GM21737 (cell line): Measurements from ENCODE around the gene UMPS.
A peak's percentile ranks its signal among the peaks of the same experiment; 100 is the strongest.

Source experiments
- ATAC-seq: cut with Tn5 transposase; IDR thresholded peaks from one replicate; pipeline ENCODE4 v1.9.1; 2021; ENCODE audit warnings: mild to moderate bottlenecking, moderate library complexity; ENCODE audit not compliant: unreplicated experiment

UMPS gene

DNA sequence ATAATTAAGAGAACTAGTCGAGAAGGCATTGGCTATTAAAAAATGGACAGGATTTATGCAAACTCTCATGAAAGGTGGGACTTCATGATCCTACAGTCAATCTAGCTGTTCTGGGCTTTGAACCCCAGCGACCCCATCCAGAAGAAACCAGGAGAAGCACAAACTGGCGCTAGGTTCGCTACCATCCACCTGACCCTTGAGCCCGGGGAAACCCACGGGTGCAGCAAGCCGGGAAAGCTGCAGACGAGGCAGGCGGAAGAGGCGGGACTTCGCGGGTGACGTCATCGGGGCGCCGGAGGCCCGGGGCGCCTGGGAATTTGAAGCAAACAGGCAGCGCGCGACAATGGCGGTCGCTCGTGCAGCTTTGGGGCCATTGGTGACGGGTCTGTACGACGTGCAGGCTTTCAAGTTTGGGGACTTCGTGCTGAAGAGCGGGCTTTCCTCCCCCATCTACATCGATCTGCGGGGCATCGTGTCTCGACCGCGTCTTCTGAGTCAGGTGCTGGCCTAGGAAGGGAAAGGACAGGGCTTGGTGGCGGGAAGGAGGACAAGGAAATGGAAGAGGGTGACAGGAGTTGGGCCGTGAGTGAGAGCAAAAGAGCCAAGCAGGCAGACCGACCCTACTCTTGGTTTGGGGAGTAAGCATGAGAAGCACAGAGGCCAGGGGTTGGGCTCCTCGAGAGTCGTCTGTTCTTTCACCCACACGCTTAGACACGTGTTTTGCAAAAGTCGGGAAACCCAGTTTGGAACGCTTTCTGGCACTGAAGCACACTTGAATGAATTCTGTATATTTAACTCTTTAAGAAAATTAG lies at the start of gene UMPS:
Gene UMPS (plus strand): TSS at position 324 of the 812 bp plus-strand sequence. CDS start 20 bp downstream, at position 344.
- ATAC-seq, result peak; percentile 99

- ATAC-seq, result no peak
Observed at GRCh38 chr3:124680521-124680920, 49.7 kb upstream of the UMPS start.

DNA sequence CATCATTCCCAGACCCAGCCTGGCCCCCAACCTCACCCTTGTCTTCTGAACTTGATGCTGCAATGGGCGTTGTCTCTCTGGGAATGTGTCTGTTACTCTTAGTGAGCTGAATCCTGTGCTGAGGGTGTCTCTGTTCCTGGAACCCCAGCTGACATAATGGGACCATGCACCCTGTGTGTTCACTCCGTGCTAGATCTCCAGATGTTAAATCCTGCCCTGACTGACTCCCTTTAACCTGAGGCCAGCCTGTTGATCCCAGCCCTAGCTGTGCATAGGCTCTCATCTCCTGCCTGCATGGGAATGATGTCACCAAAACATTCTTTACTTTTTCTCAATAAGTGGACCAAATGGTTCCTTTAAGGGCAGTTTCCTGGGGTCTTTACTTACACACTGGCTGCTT lies 48.0 kb upstream of the UMPS start:
- no peak for ATAC-seq

DNA sequence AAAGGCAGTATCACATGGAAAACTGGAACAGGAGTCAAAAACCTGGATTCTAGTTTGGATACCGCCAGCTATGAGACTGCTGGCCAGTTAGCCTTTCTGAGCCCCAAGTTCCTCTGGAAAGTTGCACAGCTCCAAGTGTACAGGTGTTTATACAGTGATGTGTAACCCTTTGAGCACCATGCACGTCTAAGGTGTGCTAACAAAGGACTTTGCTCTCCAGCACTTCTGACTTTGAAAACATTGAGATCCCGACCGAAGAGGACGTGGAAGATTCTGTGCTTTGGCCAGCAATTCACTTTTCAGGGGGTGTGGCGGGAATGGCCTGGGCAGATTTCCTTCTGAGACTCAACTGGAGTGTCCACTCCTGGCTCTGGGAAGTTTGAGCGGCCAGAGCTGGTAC lies 45.8 kb upstream of the UMPS start:
- ATAC-seq, result no peak

DNA sequence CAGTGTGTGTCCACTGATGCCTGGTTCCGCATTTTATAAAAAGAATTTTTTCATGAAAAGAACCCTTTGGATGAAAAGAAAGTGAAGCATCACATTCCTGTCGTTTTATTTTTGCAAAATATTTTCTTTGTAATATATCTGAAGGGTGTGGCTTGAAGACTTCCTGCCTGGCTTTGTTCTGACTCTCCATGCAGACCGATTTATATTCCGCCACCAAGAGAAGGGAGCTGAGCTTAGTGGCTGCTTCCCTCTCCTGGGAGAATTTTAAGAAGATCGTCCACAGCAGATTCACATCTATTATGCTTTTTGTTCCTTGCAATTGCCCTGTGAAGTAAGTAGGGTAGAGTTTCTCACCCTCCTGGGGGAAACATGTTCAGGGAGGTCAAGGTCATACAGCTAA lies 45.2 kb upstream of the UMPS start:
- no peak for ATAC-seq

- no peak for ATAC-seq
Observed at GRCh38 chr3:124685481-124685880, 44.8 kb upstream of the UMPS start.

GRCh38 chr3:124686028-124686670 lies 44.1 kb upstream of the UMPS start:
- ATAC-seq, result no peak

DNA sequence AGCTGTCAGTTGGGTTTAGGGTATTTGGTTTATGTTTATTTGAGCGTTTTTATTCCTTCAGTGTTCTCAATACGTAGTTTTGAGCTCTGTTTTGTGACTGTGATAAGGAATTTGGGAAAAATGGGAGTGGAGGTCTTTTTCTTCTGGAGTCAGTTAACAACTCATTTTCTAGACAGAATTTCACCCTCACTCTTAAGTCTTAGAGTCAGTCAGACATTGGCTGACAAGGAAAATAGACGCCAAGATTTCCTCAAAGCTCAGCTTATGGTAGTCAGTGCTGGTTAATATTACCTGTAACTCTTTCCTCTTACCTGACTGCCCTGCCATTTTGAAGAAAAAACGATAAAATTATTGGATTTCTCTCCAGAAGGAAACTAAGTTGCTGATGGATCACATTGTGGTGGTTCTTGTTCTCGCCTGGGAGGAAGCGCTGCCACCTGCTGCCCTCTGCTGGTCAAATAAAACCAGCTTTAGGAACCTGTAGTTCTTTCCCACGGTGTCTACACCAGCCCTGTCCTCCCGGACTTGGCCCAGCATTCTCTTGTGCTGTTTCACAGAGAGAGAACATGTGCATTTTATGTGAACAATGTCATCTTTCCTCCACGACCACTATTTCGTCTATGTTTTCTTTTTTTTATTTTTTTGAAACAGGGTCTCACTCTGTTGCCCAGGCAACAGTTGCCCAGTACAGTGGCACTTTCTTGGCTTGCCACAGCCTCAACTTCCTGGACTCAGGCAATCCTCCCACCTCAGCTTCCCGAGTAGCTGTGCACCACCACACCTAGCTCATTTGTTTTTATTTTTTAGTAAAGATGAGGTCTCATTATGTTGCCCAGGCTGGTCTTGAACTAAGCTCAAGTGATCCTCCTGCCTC lies 41.4 kb upstream of the UMPS start:
- ATAC-seq, result peak; percentile 82

DNA sequence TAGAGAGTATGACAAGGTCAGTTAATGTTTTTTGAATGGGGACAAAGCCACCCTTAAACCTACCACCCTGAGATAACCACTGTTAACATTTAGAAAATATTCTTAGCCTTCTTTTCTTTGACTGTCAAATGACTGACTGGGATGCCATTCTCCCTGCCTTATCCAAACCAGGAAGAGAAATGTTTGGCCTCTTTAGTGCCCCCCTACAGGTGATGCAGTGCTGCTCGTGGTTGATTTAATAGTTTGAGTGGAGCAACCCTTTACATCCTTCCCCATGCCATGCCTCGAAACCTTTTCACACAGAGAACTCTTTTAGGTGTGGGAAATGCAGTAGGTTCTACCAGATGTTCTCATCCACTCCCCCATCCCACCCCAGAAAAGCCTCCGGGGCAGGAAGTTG lies 38.7 kb upstream of the UMPS start:
- no peak for ATAC-seq

GRCh38 chr3:124694486-124694885 lies 35.8 kb upstream of the UMPS start:
- no peak for ATAC-seq

DNA sequence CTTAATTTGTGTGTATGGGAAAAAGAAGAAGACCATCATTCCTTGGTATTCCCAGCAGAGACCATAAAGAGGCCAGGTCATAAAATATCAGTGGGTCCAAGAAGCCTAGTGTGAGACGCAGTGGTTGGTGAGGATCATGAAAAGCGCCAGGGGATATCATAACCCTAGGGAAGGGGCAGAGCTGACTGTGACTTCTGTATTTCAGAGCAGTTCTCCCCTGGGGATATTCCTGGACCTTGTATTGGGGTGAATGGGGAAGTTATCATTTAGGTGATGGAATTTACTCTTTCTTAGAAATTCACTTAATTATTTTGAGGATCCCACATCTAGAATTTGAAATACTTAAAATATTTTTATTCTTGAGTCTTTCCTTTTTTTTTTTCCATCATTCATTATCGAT lies 34.9 kb upstream of the UMPS start:
- no peak for ATAC-seq

DNA sequence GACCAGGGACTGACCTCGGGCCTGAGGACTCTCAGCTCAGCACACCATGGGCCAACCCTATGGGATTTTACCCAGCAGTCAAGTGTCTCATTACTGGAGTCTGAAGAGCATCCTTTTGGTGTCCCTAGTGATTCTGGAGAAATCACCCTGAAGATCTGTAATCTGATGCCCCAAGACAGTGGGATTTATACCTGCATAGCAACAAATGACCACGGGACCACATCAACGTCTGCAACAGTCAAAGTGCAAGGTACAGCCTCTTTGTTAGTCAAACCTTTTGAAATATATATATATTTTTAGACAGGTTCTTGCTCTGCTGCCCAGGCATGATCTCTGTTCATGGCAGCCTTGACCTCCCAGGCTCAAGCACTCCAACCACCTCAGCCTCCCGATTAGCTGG lies 34.2 kb upstream of the UMPS start:
- no peak for ATAC-seq

DNA sequence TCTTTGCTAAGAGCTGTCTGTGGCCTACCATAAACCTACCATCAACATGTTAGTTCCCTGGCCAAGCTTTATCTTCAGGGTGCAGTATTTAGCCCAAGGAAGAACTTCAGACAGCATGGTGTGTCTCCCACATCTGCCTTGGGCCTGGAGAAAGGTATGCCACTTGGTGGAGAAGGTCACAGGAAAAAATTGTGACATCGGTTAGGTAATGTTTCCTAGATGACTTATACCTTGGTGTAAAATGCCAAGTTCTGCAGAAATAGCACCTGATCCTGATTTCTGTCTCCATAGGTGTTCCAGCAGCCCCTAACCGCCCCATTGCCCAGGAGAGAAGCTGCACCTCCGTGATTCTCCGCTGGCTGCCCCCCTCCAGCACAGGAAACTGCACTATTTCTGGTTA lies 33.0 kb upstream of the UMPS start:
- no peak for ATAC-seq

DNA sequence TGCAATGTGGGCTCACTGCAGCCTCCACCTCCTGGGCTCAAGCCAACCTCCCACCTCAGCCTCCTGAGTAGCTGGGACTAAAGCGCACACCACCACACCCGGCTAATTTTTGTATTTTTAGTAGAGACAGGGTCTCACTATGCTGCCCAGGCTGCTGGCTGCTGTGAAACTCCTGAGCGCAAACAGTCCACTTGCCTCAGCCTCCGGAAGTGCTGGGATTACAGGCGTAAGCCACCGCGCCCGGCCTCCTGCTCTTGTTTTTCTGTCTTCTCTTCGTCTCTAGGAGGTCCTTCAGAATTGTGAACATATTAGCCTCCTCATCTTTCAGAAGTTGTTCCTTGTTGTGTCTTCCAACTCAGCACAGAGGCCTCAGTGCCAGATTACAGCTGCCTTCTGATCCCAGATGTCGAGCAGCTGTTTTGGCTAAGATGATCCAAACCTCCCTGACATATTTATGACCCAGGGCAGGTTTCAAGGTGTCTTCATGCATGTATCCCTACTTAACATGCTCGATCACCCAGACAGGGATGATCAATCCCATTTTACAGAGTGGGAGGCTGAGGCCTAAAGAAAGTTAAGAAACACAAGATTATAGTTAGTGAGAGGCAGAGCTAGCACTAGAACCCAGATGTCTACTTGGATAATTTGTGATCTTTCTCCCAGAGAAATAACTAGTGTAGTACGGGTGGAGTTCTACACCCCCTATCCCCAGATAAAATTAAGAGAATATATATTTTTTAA lies 32.1 kb upstream of the UMPS start:
- no peak for ATAC-seq

DNA sequence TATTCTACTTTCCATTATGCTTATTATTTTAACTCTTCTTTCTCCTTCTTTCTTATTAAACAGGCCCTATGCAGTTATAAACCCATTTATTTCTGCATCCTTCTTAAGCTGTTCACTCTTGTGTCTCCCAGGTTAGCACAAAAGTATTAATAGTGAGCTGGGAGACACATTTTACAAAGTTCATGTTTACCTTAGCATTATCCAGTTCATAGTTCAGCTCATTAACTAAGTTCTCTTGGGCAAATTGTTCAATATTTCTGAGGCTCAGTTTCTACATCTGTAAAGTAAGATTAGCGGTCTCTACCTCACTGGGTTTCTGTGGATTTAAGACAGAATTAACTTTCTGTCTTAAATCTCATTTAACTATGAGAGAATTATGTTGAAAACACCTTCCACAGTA lies 31.2 kb upstream of the UMPS start:
- ATAC-seq, result no peak

DNA sequence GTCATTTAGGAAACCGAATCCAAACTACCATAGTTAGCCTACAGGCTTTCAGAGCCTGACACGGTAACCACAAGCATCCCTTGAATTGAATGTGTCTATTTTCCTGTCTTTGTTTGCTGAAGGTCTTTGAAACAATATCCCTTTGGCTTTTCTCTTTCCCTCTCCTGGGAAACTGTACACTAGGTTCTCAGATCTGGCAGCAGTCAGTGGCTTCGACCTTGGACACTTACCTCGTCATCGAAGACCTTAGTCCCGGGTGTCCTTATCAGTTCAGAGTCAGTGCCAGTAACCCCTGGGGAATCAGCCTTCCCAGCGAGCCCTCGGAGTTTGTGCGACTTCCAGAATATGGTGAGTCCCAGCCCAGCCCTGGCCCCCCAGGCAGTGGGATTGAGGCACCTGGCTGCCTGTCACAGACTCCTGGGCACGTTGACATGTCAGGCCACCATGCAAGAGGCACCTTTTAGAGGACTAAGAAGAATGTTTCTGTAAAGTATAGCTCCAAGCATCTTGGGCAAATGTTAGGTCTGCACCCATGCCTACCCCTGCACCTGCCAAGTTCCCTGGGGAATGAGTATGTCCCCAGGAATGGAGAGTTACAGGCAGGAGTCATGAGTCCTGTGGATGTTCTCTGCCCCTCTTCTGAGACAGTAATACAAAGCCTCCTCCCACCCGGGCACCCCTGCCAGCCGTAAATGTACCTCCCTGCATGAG lies 30.4 kb upstream of the UMPS start:
- no peak for ATAC-seq

DNA sequence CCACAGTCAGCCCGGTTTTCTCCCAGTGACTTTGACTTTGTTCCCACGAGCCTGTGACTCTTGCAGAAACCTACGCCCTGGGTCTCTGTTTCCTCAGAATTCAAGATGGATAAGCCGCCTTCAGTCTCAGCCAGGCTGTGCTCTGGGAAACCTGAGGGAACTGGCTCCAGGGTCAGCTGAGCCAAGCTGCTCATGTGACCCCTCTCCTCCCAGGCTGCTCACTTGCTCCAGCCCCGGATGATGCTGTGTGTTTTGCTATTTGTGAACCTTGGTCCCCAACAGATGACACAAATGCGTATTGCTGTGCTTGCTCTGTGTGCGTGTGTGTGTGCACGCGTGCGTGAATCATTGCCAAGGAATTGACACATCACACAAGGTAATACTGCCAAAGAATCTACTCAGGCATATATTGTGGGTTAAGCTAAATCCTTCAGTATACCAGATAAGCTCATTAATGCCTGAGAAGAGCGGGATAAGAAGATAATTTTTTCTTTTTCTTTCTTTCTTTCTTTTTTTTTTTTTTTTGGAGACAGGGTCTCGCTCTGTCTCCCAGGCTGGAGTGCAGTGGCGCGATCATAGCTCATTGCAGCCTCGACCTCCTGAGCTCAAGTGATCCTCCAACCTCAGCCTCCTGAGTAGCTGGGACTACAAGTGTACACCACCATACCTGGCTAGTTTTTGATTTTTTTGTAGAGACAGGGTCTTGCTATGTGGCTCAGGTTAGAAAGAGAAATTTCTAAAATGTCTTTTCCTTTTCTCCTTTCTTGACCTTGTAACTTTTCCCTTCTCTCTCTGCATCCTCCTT lies 29.2 kb upstream of the UMPS start:
- no peak for ATAC-seq

DNA sequence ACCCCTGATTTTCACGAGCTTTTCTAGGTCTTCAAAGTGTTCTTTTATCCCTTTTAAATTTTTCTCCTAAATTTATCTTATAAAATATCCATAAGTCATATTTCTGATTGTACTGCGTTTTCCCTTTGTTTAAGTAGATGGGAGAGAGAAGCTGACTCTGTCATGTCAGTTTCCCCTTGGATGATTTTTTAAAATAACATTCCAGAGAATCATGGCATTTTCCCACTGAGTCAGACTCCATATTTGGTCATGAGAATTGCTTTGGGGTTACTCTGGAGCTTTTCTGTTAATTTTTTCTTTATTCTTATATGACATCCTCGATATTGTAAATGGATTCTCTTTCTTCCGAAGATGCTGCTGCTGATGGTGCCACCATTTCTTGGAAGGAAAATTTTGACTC lies 28.6 kb upstream of the UMPS start:
- ATAC-seq, result no peak

- ATAC-seq, result no peak
Observed at GRCh38 chr3:124702950-124703349, 27.3 kb upstream of the UMPS start.
